Epithelial cell of prostate (primary cell): ENCODE data around the gene SPAG16.
"Not testable (repeated sequence)": the region's sequence is repeated elsewhere in the genome, so short reads cannot be mapped to it uniquely, and the experiment has no call there.

Source experiments
- DNase-seq: peaks from one replicate; pipeline ENCODE4 v3.0.0-alpha.2; 2011; ENCODE audit warnings: low read depth, low spot score
- H3K27ac ChIP-seq: fragments of 450-650 bp; 2 replicates; pipeline ENCODE4 v1.5.1; 2017; ENCODE audit warnings: mild to moderate bottlenecking

Gene SPAG16

GRCh38 chr2:213934560-213934959 lies 650.3 kb downstream of the SPAG16 start:
- no peak for DNase-seq

DNA sequence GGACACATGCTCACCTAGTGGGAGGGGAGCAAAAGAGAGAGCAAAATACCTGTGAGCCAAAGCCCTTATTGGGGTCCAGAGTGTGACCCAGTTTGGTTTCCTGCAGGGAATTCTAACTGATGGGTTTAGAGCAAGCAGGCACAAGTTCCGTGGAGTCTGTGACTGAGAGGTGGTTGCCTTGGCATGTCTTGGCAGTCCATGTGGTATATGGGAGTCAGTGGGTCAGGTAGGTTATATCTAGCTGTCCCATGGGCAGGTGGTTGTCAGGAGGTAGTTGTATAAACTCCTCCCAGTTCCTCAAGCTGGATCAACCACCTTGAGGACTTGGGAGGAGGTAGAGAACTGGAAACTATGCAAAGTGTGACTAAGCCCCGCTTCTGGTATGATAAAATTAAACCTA lies 673.8 kb downstream of the SPAG16 start:
- H3K27ac ChIP-seq: peak overlapping the region; percentile 17
- peak; percentile 22 for DNase-seq

More at GRCh38 chr2:213934560-213934959, 650.3 kb downstream of the SPAG16 start:
- no peak overlapping the region for H3K27ac ChIP-seq

DNA sequence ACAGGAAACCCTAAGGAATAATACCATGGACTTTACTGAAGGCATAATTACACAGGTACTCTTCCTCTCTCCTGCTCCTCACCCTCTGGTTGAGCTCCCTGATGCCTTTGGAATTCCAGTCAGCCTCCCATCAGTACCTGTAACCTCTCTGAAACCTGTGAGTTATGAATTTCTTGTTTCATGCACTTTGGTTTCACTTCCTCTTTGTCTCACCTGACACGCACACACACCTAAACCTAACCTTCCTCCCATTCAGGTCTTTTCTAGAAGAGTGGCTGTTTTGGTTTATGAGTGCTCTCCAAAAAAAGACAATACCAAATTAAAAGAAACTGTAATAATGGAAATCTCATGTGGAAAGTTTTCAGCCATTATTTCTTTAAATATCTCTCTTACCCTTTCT lies 675.3 kb downstream of the SPAG16 start:
- DNase-seq: peak; percentile 3
- H3K27ac ChIP-seq: peak overlapping the region; percentile 17

- no peak for DNase-seq
- H3K27ac ChIP-seq: no peak overlapping the region
Observed at GRCh38 chr2:213971536-213971935, 687.3 kb downstream of the SPAG16 start.

- no peak overlapping the region for H3K27ac ChIP-seq
- no peak for DNase-seq
Observed at GRCh38 chr2:213980883-213981282, 696.6 kb downstream of the SPAG16 start.

GRCh38 chr2:213989207-213989606 lies 704.9 kb downstream of the SPAG16 start:
- no peak for DNase-seq
- no peak overlapping the region for H3K27ac ChIP-seq

DNA sequence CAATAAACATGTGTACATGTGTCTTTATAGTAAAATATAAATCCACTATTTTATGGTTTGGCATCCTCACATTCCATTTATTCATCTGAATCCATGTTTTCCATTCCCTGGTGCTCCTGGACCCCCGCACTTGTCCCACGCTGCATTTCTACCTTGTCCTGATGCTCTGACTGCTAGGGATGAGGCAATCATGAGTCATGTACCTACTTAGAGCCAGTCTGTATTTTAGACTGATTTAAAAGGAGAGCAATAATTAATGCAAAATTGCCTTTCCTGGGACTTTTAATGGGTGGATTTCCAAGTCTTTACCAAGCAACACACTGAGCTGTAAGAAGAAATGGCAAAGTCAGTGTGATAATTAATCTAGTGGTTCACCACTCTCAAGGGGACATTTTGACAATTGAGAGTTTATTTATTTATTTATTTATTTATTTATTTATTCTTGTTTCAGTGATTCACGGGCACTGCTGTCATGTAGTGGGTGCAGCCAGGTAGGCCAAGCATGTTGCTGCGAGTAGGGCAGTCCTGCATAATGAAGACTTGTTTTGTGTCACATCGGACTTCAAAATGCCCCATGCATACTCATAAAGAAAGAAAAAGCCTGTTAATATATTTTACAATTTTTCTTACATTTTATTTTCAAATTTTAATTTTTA lies 707.3 kb downstream of the SPAG16 start:
- H3K27ac ChIP-seq: peak overlapping the region; percentile 16
- DNase-seq: peak; percentile 12

GRCh38 chr2:213995400-213996105 lies 711.3 kb downstream of the SPAG16 start:
- H3K27ac ChIP-seq: peak overlapping the region; percentile 60
- peak; percentile 93 for DNase-seq

- not testable (repeated sequence) for H3K27ac ChIP-seq, DNase-seq
Observed at GRCh38 chr2:213998976-213999375, 714.7 kb downstream of the SPAG16 start.

DNA sequence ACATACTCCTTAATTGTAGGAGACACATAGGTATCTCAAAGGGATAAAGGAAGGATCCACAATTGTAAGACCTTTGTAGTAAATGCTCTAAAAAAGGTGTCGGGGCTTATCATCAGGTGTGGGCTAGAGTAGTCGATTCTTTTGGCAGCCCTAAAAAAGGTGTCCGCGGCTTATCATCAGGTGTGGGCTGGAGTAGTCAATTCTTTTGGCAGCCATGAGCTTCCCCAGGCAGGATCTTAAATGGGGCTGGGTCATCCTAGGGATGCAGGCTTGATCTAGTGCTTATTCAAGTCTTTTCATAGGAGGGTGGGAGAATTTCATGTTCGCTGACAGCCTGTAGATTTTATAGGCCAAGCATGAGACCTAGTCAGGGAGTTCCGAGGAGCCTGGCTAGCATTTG lies 720.2 kb downstream of the SPAG16 start:
- H3K27ac ChIP-seq: no peak overlapping the region
- DNase-seq: no peak

GRCh38 chr2:214005337-214005736 lies 721.1 kb downstream of the SPAG16 start:
- DNase-seq: no peak
- no peak overlapping the region for H3K27ac ChIP-seq

DNA sequence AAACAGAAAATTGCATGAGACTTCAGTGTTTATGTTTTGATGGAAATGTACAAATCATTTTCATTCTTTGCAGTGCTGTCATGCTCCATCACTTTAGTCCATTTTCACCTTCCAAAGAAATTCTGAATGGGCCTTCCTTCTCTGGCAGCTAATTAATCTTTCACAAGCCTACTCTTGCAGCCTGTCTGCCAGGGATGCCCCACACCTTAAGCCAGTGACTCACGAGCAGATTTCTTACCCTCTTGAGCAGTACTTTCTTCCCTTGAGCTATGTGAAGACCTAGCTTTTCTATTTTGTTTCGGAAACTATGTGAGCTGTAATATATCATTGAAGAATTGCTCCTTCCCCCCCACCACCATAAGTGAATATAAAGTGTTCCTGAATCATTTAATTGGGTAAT lies 722.3 kb downstream of the SPAG16 start:
- no peak overlapping the region for H3K27ac ChIP-seq
- peak; percentile 33 for DNase-seq

DNA sequence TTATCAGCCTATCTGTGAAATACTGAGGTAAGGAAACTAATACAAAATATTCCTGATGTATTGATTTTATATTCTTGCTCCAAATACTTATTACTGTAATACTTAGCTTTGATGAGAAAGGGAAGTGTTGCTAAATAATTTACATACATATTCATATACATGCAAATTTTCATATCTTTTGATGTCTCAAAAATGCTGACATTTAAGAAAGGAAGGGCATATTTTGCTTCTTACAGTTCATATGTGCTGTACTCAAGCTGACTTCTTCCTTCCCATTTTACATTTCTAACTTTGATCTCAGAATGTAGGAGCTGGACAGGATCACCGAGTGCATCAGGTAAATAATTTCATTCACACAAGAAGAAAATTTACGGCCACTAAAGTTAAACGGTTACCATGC lies 727.4 kb downstream of the SPAG16 start:
- no peak for DNase-seq
- H3K27ac ChIP-seq: no peak overlapping the region

DNA sequence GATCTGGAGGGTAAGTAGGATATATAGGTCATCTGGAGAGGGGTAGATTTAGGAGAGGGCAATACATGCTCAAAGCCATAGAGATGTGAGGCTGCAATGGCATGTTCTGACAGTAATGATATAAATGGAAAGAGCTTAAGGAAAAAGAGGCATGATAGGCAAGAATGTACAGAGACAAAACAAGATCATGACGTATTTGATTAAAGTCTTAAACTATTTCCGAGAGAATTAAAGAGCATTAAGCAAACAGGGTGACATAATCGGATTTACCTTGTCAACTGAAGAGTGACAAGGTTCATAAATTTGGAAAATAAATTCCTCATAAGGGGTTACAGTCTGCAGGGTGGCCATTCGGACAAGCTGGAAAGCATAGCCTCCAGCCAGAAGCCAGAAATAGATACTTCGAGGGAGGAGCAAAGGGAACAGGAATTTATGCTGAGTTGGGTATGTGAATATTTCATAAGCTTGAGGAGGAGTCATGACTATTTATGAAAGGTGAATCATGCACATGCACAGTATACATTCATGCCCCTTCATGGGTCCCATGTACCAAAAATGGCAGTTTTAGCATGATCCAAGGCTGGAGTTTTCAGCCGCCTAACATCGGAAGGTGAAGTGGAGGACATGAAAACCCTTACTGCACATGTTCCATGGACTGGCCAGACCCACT lies 730.4 kb downstream of the SPAG16 start:
- no peak for DNase-seq
- no peak overlapping the region for H3K27ac ChIP-seq

- peak; percentile 56 for DNase-seq
- peak overlapping the region; percentile 56 for H3K27ac ChIP-seq
Observed at GRCh38 chr2:214019229-214019972, 735.1 kb downstream of the SPAG16 start.

DNA sequence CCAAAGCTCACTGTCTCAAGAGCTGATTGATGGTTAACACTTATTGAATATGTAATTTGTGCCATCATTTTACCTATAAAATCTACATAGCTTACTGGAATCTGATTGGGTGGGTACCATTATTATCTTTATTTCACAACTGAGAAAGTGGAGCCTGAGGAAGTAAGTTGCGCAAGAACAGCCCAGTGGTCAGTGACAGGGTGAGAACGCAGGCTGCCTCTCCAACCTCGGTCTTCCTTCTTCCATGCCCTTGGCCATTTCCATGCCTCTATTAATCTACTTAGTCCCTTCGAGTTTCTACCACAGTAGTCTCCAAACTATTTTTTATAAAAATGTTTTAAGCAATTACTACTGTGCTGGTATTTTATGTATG lies 735.7 kb downstream of the SPAG16 start:
- DNase-seq: no peak
- peak overlapping the region; percentile 56 for H3K27ac ChIP-seq

- no peak overlapping the region for H3K27ac ChIP-seq
- no peak for DNase-seq
Observed at GRCh38 chr2:214029190-214029589, 744.9 kb downstream of the SPAG16 start.

- DNase-seq: no peak
- no peak overlapping the region for H3K27ac ChIP-seq
Observed at GRCh38 chr2:214031566-214031965, 747.3 kb downstream of the SPAG16 start.

GRCh38 chr2:214034417-214034816 lies 750.2 kb downstream of the SPAG16 start:
- DNase-seq: no peak

GRCh38 chr2:214035091-214035852 lies 751.0 kb downstream of the SPAG16 start:
- no peak for DNase-seq
- H3K27ac ChIP-seq: no peak overlapping the region

More at GRCh38 chr2:214034417-214034816, 750.2 kb downstream of the SPAG16 start:
- no peak overlapping the region for H3K27ac ChIP-seq
